ENCODE measurements around the gene CSNK2B. TPM values are rescaled to one million over a fixed set of nuclear protein-coding genes. Genes with fewer than 3 reads are reported as not detected.

CSNK2B gene
- polyA plus RNA-seq, 2 donors = 140 to 187 TPM

DNA sequence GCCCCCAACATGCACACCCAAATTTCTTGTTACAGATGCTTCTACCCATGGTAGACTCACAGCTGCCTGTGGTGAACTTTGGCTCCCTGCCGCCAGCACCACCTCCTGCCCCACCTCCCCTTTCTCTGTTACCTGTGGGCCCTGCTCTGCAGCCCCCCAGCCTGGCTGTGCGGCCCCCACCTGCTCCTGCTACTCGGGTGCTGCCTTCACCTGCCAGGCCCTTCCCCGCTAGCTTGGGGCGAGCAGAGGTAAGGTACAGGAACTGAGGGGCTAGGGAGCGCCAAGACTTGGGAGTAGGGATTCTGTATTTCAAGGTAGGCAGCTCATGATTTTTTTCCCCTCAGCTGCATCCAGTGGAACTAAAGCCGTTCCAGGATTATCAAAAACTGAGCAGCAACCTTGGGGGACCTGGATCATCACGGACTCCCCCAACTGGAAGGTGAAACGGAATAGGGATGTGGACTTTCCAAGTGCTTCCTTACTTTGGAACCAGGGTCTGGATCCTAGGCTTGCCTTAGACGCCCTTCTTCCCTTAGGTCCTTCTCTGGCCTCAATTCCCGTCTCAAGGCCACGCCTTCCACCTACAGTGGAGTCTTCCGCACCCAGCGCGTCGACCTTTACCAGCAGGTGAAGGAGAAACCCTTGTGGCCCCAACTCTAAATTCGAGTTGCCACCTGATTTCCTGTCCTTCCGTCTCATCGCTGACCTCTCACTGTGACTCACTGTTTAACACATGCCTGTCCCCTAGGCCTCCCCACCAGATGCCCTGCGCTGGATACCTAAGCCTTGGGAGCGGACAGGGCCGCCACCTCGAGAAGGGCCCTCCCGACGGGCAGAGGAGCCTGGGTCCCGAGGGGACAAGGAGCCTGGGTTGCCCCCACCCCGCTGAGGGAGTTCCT lies 28.9 kb upstream of the CSNK2B start:
- H3K27ac ChIP-seq (ENCODE audit: low read depth in 2 of 2, low read length in 1 of 2) = no peak overlapping the region
- H3K27me3 ChIP-seq (ENCODE audit: control insufficient read depth in 1 of 2, insufficient read depth in 2 of 2, low read length in 2 of 2) = no peaks in the 10 kb centered on the region
- no peak overlapping the region for H3K4me3 ChIP-seq (ENCODE audit: low read depth in 1 of 2, low read length in 2 of 2)
- no peaks in the 10 kb centered on the region for H3K9me3 ChIP-seq (ENCODE audit: control insufficient read depth in 2 of 2, insufficient read depth in 1 of 2, low read depth in 1 of 2, low read length in 1 of 2)
- 77% methylated on average over 27 of the region's 27 CpGs for WGBS, 2 donors
- peaks cover 55 to 67% of the 10 kb centered on the region in 2 donors for H3K36me3 ChIP-seq (ENCODE audit: control insufficient read depth in 2 of 2, insufficient read depth in 2 of 2, low read length in 1 of 2)
- no peaks in the 10 kb centered on the region for H3K4me1 ChIP-seq (ENCODE audit: control insufficient read depth in 2 of 2, insufficient read depth in 2 of 2, low read length in 1 of 2)

DNA sequence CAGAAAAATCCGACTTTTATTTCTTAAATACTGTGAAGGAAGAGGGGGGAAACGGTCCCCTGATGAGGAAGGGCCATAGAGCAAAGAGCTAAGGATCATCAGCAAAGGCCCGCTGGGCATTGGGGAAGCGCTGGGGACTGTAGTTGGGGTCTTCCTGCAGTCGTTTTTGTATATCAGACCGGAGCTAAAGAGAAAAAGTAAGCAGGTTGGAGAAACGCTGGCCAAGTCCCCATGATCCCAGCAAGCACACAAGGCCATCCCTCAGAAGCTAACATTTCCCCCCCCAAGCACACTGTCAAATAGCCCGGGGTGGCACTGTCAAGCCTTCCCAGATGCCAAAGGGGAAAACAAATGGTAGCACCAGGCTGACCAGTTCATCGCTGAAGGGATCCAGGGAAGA lies 26.8 kb upstream of the CSNK2B start:
- Histone ChIP-seq H3K36me3 (ENCODE audit: control insufficient read depth in 2 of 2, insufficient read depth in 2 of 2, low read length in 1 of 2) (peaks cover 64 to 66% of the 10 kb centered on the region in 2 donors), H3K27ac (ENCODE audit: low read depth in 2 of 2, low read length in 1 of 2) (peak overlapping the region in 1 of 2 donors; percentile 8), H3K4me3 (ENCODE audit: low read depth in 1 of 2, low read length in 2 of 2) (no peak overlapping the region), H3K27me3 (ENCODE audit: control insufficient read depth in 1 of 2, insufficient read depth in 2 of 2, low read length in 2 of 2) (no peaks in the 10 kb centered on the region), H3K9me3 (ENCODE audit: control insufficient read depth in 2 of 2, insufficient read depth in 1 of 2, low read depth in 1 of 2, low read length in 1 of 2) (no peaks in the 10 kb centered on the region), H3K4me1 (ENCODE audit: control insufficient read depth in 2 of 2, insufficient read depth in 2 of 2, low read length in 1 of 2) (no peaks in the 10 kb centered on the region)
- WGBS, 2 donors = 76 to 82% methylated on average over 9 of the region's 9 CpGs

DNA sequence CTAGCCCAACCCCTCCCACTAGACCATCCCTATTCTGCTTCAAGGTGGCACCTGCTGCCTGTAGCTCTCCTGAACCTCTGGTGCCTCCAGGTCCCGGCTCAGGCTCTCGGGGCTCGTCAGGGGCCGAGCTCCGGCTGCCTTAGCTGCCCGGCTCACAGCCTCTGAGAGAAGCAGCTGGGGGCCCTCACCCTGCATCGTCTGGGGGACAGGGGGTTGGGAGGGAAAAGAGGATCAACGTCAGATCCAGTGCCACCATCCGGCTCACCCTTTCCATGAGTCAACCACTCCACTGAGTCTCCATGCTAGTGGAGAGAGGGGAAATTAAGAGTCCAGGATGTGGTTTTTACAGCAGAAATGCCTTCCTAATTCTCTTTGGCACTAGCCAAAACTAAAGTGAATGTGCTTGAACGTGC lies 26.4 kb upstream of the CSNK2B start:
- Histone ChIP-seq H3K36me3 (ENCODE audit: control insufficient read depth in 2 of 2, insufficient read depth in 2 of 2, low read length in 1 of 2) (peaks cover 65 to 66% of the 10 kb centered on the region in 2 donors), H3K27me3 (ENCODE audit: control insufficient read depth in 1 of 2, insufficient read depth in 2 of 2, low read length in 2 of 2) (no peaks in the 10 kb centered on the region), H3K27ac (ENCODE audit: low read depth in 2 of 2, low read length in 1 of 2) (peak overlapping the region in 1 of 2 donors; percentile 8), H3K4me1 (ENCODE audit: control insufficient read depth in 2 of 2, insufficient read depth in 2 of 2, low read length in 1 of 2) (no peaks in the 10 kb centered on the region), H3K4me3 (ENCODE audit: low read depth in 1 of 2, low read length in 2 of 2) (no peak overlapping the region), H3K9me3 (ENCODE audit: control insufficient read depth in 2 of 2, insufficient read depth in 1 of 2, low read depth in 1 of 2, low read length in 1 of 2) (no peaks in the 10 kb centered on the region)
- WGBS, 2 donors = 73 to 78% methylated on average over 10 of the region's 10 CpGs

DNA sequence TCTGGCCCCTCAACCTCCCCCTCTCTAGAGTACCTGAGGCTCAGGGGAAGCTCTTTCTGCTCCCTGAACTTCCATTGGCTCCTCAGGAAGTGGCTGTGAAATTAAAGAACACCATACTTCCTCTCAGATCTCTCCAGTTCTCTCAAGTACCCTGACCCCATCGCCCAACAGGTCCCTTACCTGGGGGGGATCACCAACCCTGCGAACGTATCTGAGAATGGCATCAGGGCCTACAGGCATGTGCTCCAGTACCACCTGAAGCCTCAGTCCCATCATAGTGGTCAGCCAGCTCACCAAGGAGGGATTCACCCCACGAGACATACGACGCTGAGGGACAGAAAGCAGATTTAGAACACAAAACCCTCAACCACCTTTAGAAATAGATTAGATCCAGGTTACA lies 25.3 kb upstream of the CSNK2B start:
- H3K27ac ChIP-seq (ENCODE audit: low read depth in 2 of 2, low read length in 1 of 2) = no peak overlapping the region
- H3K27me3 ChIP-seq (ENCODE audit: control insufficient read depth in 1 of 2, insufficient read depth in 2 of 2, low read length in 2 of 2) = no peaks in the 10 kb centered on the region
- H3K4me3 ChIP-seq (ENCODE audit: low read depth in 1 of 2, low read length in 2 of 2) = no peak overlapping the region
- H3K4me1 ChIP-seq (ENCODE audit: control insufficient read depth in 2 of 2, insufficient read depth in 2 of 2, low read length in 1 of 2) = peaks cover 0 to 2% of the 10 kb centered on the region in 2 donors
- 94 to 95% methylated on average over 6 of the region's 6 CpGs for WGBS, 2 donors
- peaks cover 65 to 66% of the 10 kb centered on the region in 2 donors for H3K36me3 ChIP-seq (ENCODE audit: control insufficient read depth in 2 of 2, insufficient read depth in 2 of 2, low read length in 1 of 2)
- H3K9me3 ChIP-seq (ENCODE audit: control insufficient read depth in 2 of 2, insufficient read depth in 1 of 2, low read depth in 1 of 2, low read length in 1 of 2) = no peaks in the 10 kb centered on the region

DNA sequence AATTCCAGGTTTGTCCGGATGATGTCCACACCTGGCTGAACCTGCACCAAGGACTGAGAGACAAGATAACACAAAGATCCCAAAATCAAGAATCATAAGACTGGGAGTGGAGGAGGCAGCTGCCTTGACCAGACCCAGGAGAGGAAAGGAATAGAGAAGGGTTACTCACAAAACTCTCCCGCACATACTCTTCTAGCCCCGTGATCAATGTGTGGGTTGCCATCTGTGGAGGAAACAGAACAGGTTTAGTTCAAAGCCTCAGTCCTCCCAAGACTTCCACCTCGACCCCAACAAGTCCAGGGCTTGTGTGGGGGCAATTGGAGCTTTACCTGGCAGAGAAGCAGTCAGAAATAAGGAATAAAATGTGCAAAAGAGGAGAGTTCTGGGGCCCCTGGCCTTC lies 24.5 kb upstream of the CSNK2B start:
- Histone ChIP-seq H3K9me3 (ENCODE audit: control insufficient read depth in 2 of 2, insufficient read depth in 1 of 2, low read depth in 1 of 2, low read length in 1 of 2) (no peaks in the 10 kb centered on the region), H3K36me3 (ENCODE audit: control insufficient read depth in 2 of 2, insufficient read depth in 2 of 2, low read length in 1 of 2) (peaks cover 59 to 67% of the 10 kb centered on the region in 2 donors), H3K27me3 (ENCODE audit: control insufficient read depth in 1 of 2, insufficient read depth in 2 of 2, low read length in 2 of 2) (no peaks in the 10 kb centered on the region), H3K27ac (ENCODE audit: low read depth in 2 of 2, low read length in 1 of 2) (no peak overlapping the region), H3K4me3 (ENCODE audit: low read depth in 1 of 2, low read length in 2 of 2) (no peak overlapping the region), H3K4me1 (ENCODE audit: control insufficient read depth in 2 of 2, insufficient read depth in 2 of 2, low read length in 1 of 2) (peaks cover 0 to 2% of the 10 kb centered on the region in 2 donors)
- 85 to 90% methylated on average over 4 of the region's 4 CpGs for WGBS, 2 donors

DNA sequence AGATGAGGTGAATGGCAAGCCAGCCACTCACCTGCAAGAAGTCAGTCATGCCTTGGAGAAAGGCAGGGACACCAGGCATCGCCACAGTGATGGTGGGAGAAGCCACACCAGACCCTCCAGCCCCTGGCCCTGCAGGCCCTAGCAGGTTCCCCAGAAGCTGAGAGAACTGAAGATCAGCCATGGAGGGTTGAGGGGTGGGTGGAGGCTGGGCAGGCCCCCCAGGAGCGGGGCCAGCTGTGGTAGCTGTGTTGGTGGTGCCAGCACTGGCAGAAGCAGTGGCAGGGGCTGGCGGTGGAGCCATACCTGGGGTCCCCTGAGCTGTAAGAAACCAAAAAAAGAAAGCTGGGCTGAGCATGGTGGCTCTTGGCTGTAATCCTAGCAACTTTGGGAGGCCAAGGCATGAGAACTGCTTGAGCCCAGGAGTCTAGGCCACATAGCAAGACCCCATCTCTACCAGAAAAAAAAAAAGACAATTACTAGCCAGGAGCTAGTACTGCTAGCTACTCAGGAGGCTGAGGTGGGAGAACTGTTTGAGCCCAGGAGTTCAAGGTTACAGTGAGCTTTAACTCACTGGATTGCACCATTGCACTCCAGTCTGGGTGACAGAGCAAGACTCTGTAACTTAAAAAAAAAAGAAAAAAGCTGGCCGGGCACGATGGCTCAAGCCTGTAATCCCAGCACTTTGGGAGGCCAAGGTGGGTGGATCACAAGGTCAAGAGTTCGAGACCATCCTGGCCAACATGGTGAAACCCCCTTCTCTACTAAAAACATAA lies 22.9 kb upstream of the CSNK2B start:
- no peaks in the 10 kb centered on the region for H3K27me3 ChIP-seq (ENCODE audit: control insufficient read depth in 1 of 2, insufficient read depth in 2 of 2, low read length in 2 of 2)
- no peaks in the 10 kb centered on the region for H3K9me3 ChIP-seq (ENCODE audit: control insufficient read depth in 2 of 2, insufficient read depth in 1 of 2, low read depth in 1 of 2, low read length in 1 of 2)
- no peak overlapping the region for H3K27ac ChIP-seq (ENCODE audit: low read depth in 2 of 2, low read length in 1 of 2)
- H3K4me1 ChIP-seq (ENCODE audit: control insufficient read depth in 2 of 2, insufficient read depth in 2 of 2, low read length in 1 of 2) = peaks cover 0 to 2% of the 10 kb centered on the region in 2 donors
- no peak overlapping the region for H3K4me3 ChIP-seq (ENCODE audit: low read depth in 1 of 2, low read length in 2 of 2)
- peaks cover 53 to 65% of the 10 kb centered on the region in 2 donors for H3K36me3 ChIP-seq (ENCODE audit: control insufficient read depth in 2 of 2, insufficient read depth in 2 of 2, low read length in 1 of 2)
- WGBS, 2 donors = 88 to 91% methylated on average over 6 of the region's 6 CpGs

DNA sequence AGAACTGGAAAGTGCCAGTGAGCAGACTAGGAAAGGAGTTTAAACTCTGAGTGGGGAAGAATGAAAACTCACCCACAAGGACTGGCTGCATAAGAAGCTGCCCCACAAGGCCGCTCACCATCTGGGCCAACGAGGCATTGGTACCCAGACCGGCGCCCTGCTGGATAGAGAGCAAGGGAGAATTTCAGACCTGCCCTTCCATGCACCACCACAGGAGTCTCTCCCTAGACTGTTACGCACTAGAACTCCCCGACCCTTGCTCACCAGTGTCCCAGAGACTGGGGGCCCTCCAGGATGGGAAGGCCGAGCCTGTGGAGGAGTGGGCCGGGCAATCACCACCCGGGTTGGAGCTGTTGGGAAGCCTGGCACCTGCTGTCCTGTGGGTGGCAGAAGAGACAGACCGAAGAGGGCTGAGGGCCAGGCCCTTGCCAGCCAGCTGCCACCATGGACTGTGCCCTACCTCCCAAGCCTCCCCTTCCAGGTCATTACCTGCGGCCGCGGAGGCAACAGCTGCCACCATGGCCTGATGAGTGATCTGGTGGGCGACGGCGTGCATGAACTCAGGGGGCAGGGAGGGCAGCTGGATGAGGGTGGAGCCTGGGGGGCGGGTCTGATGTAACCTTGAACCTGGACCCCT lies 21.9 kb upstream of the CSNK2B start:
- H3K27me3 ChIP-seq (ENCODE audit: control insufficient read depth in 1 of 2, insufficient read depth in 2 of 2, low read length in 2 of 2) = no peaks in the 10 kb centered on the region
- no peaks in the 10 kb centered on the region for H3K9me3 ChIP-seq (ENCODE audit: control insufficient read depth in 2 of 2, insufficient read depth in 1 of 2, low read depth in 1 of 2, low read length in 1 of 2)
- H3K4me1 ChIP-seq (ENCODE audit: control insufficient read depth in 2 of 2, insufficient read depth in 2 of 2, low read length in 1 of 2) = peaks cover 0 to 2% of the 10 kb centered on the region in 2 donors
- whole genome bisulfite sequencing, 2 donors = 88 to 91% methylated on average over 15 to 17 of the region's 17 CpGs
- peaks cover 57 to 72% of the 10 kb centered on the region in 2 donors for H3K36me3 ChIP-seq (ENCODE audit: control insufficient read depth in 2 of 2, insufficient read depth in 2 of 2, low read length in 1 of 2)
- H3K27ac ChIP-seq (ENCODE audit: low read depth in 2 of 2, low read length in 1 of 2) = no peak overlapping the region
- no peak overlapping the region for H3K4me3 ChIP-seq (ENCODE audit: low read depth in 1 of 2, low read length in 2 of 2)

DNA sequence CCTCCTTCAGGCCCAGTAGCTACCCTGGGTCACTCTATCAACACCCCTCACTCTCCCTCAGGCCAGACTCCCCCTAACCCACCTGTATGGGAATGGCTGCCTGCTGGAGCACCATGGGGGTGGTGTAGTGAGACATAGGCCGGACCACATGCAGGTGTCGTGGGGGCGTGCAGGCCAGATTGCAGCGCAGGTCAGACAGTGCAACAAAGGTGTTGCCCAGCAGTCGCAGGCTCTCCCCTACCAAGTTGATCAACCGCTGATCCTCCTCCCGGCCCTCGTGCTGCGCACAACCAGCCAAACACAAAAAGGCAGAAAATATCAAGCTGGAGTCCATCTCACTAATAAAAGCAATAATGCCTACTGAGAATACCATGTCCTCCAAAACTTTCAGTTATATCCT lies 20.6 kb upstream of the CSNK2B start:
- Histone ChIP-seq H3K9me3 (ENCODE audit: control insufficient read depth in 2 of 2, insufficient read depth in 1 of 2, low read depth in 1 of 2, low read length in 1 of 2) (no peaks in the 10 kb centered on the region), H3K27ac (ENCODE audit: low read depth in 2 of 2, low read length in 1 of 2) (no peak overlapping the region), H3K4me1 (ENCODE audit: control insufficient read depth in 2 of 2, insufficient read depth in 2 of 2, low read length in 1 of 2) (peaks cover 0 to 2% of the 10 kb centered on the region in 2 donors), H3K27me3 (ENCODE audit: control insufficient read depth in 1 of 2, insufficient read depth in 2 of 2, low read length in 2 of 2) (no peaks in the 10 kb centered on the region), H3K36me3 (ENCODE audit: control insufficient read depth in 2 of 2, insufficient read depth in 2 of 2, low read length in 1 of 2) (peaks cover 47 to 67% of the 10 kb centered on the region in 2 donors), H3K4me3 (ENCODE audit: low read depth in 1 of 2, low read length in 2 of 2) (no peak overlapping the region)
- WGBS, 2 donors = 95% methylated on average over 9 of the region's 9 CpGs

DNA sequence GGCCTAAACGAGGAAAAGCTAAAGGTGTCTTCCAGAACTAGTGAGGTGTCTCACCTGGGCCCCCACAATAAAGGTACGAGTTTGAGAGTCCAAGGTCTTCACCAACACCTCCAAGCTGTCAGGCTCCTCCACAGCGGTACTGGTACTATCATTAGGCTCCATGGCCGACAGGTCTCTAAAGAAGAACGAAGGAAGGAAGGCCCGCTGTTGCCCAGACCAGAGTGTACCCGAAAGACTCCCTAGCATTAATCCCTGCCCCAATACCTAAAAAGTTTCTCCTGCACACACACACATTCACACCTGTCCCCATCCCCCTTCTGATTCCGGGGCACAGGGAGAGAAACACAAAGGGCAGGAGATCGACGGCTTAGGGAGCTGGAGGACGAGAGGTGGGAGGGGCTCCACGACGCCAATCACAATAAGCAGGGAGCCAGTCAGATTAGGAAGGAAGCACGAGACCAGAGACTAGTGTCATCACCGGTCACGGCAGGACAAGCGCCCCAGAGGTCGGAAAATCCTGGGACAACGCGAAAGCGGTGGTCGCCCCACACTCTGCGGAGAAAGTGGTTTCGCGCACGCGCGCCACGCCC lies 14.2 kb upstream of the CSNK2B start:
- 1 to 2% methylated on average over 29 of the region's 29 CpGs for WGBS, 2 donors
- no peaks in the 10 kb centered on the region for H3K9me3 ChIP-seq (ENCODE audit: control insufficient read depth in 2 of 2, insufficient read depth in 1 of 2, low read depth in 1 of 2, low read length in 1 of 2)
- H3K36me3 ChIP-seq (ENCODE audit: control insufficient read depth in 2 of 2, insufficient read depth in 2 of 2, low read length in 1 of 2) = peaks cover 15 to 22% of the 10 kb centered on the region in 2 donors
- peak overlapping the region; percentile 99 to 100 for H3K27ac ChIP-seq (ENCODE audit: low read depth in 2 of 2, low read length in 1 of 2)
- peak overlapping the region; percentile 64 to 76 for H3K4me3 ChIP-seq (ENCODE audit: low read depth in 1 of 2, low read length in 2 of 2)
- H3K4me1 ChIP-seq (ENCODE audit: control insufficient read depth in 2 of 2, insufficient read depth in 2 of 2, low read length in 1 of 2) = peaks cover 0 to 5% of the 10 kb centered on the region in 2 donors
- H3K27me3 ChIP-seq (ENCODE audit: control insufficient read depth in 1 of 2, insufficient read depth in 2 of 2, low read length in 2 of 2) = no peaks in the 10 kb centered on the region
